Left ventricle myocardium inferior (tissue), 1 donor: Measurements from ENCODE around the gene RAB7A. TPM values are rescaled to one million over a fixed set of nuclear protein-coding genes. Genes with fewer than 3 reads are reported as not detected.

Source experiments
- DNase-seq: peaks from one replicate; pipeline ENCODE4 v3.0.0-alpha.2; 2020
- H3K27ac ChIP-seq: fragments of 200-600 bp; replicated peaks from 2 replicates; pipeline ENCODE4 v1.8.0; 2021
- H3K27me3 ChIP-seq: fragments of 200-600 bp; 2 replicates; pipeline ENCODE4 v1.8.0; 2021; ENCODE audit warnings: low read depth
- H3K36me3 ChIP-seq: fragments of 200-600 bp; 2 replicates; pipeline ENCODE4 v1.8.0; 2021
- H3K4me1 ChIP-seq: fragments of 200-600 bp; 2 replicates; pipeline ENCODE4 v1.8.0; 2021
- H3K4me3 ChIP-seq: fragments of 200-600 bp; 2 replicates; pipeline ENCODE4 v1.8.0; 2021; ENCODE audit warnings: mild to moderate bottlenecking, moderate library complexity
- H3K9me3 ChIP-seq: fragments of 200-600 bp; replicated peaks from 2 replicates; pipeline ENCODE4 v1.8.0; 2021
- CTCF ChIP-seq: fragments of 200-600 bp; IDR thresholded peaks from 2 replicates; pipeline ENCODE4 v1.8.0; 2021; ENCODE audit warnings: antibody characterized with exemption, mild to moderate bottlenecking, borderline replicate concordance
- intact Hi-C: fragments of 100-400 bp; cut with micrococcal nuclease; formaldehyde crosslinking; loops from one replicate; pipeline ENCODE4 v1.11.0; 2022
- total RNA-seq: library from RNA; stranded (reverse); fragmentation: NEBNext Ultra II Directional; extraction: Animal tissue kit (Norgen Biotek cat#: 25700); gene quantifications from one replicate; pipeline ENCODE4 v1.2.1, GENCODE V29; 2021
- donor health status: DM: no; HTN: yes; CAD: no; lungs with severe emphysema.

RAB7A gene
- total RNA-seq, 1 donor from 2014 or later, result 242 TPM

- Histone ChIP-seq H3K27ac (peak overlapping the region; percentile 89), H3K27me3 (no peaks in the 10 kb centered on the region), H3K4me3 (no peak overlapping the region), H3K9me3 (no peaks in the 10 kb centered on the region), H3K4me1 (peaks cover 98% of the 10 kb centered on the region), H3K36me3 (peaks cover 55% of the 10 kb centered on the region)
- intact Hi-C loops, result no loop called here
- no peak for TF ChIP-seq CTCF
- no peak for DNase-seq
Measured at GRCh38 chr3:128807186-128807830, 81.3 kb downstream of the RAB7A start.

- peaks cover 98% of the 10 kb centered on the region for H3K4me1 ChIP-seq
- H3K27me3 ChIP-seq, result no peaks in the 10 kb centered on the region
Measured at GRCh38 chr3:128808672-128809071, 82.7 kb downstream of the RAB7A start.

GRCh38 chr3:128813097-128813496 lies 87.1 kb downstream of the RAB7A start:
- peaks cover 56% of the 10 kb centered on the region for H3K36me3 ChIP-seq
- H3K9me3 ChIP-seq, result no peaks in the 10 kb centered on the region
- peaks cover 84% of the 10 kb centered on the region for H3K4me1 ChIP-seq
- H3K4me3 ChIP-seq, result no peak overlapping the region
- intact Hi-C loops, result no loop called here
- DNase-seq, result no peak
- no peaks in the 10 kb centered on the region for H3K27me3 ChIP-seq
- TF ChIP-seq CTCF, result no peak
- H3K27ac ChIP-seq, result peak overlapping the region; percentile 89

More at GRCh38 chr3:128808672-128809071, 82.7 kb downstream of the RAB7A start:
- intact Hi-C loops, result no loop called here
- no peak for TF ChIP-seq CTCF
- no peak overlapping the region for H3K4me3 ChIP-seq
- peaks cover 66% of the 10 kb centered on the region for H3K36me3 ChIP-seq
- peak overlapping the region; percentile 89 for H3K27ac ChIP-seq
- DNase-seq, result no peak
- H3K9me3 ChIP-seq, result no peaks in the 10 kb centered on the region

GRCh38 chr3:128814060-128814459 lies 88.1 kb downstream of the RAB7A start:
- peak overlapping the region; percentile 5 for H3K4me3 ChIP-seq
- intact Hi-C loops, result no loop called here
- TF ChIP-seq CTCF, result no peak
- no peaks in the 10 kb centered on the region for H3K27me3 ChIP-seq
- H3K4me1 ChIP-seq, result peaks cover 74% of the 10 kb centered on the region
- peaks cover 46% of the 10 kb centered on the region for H3K36me3 ChIP-seq
- no peak for DNase-seq
- H3K9me3 ChIP-seq, result no peaks in the 10 kb centered on the region
- peak overlapping the region; percentile 89 for H3K27ac ChIP-seq

- peaks cover 42% of the 10 kb centered on the region for H3K36me3 ChIP-seq
- H3K27me3 ChIP-seq, result no peaks in the 10 kb centered on the region
- H3K4me3 ChIP-seq, result peak overlapping the region; percentile 5
- no peak for DNase-seq
- H3K27ac ChIP-seq, result peak overlapping the region; percentile 89
- no peak for TF ChIP-seq CTCF
- intact Hi-C loops, result no loop called here
- no peaks in the 10 kb centered on the region for H3K9me3 ChIP-seq
- peaks cover 69% of the 10 kb centered on the region for H3K4me1 ChIP-seq
Measured at GRCh38 chr3:128814519-128815317, 88.7 kb downstream of the RAB7A start.
